Stimulated activated CD8-positive, alpha-beta memory T cell treated with anti-CD3 and anti-CD28 coated beads, Interleukin-2, amount 100 ng/mL, for 48 hours (primary cell): ENCODE measurements around the gene SIRPA.
A peak's percentile ranks its signal among the peaks of the same experiment; 100 is the strongest.

Experiments
- DNase-seq, 2 donors: peaks; one replicate each; pipeline ENCODE4 v3.0.0-alpha.2; 2020; ENCODE audit warnings: low read depth in 2 of 2

SIRPA gene

GRCh38 chr20:1949347-1950100, 54.3 kb downstream of the SIRPA start:
- no peak for DNase-seq

- no peak for DNase-seq
Observed at GRCh38 chr20:1950836-1951235, 55.6 kb downstream of the SIRPA start.

GRCh38 chr20:1951436-1952115, 56.4 kb downstream of the SIRPA start:
- DNase-seq, result no peak

GRCh38 chr20:1952737-1953530, 57.7 kb downstream of the SIRPA start:
- no peak for DNase-seq

GRCh38 chr20:1953621-1954020, 58.4 kb downstream of the SIRPA start:
- DNase-seq, result no peak

GRCh38 chr20:1955217-1955616, 60.0 kb downstream of the SIRPA start:
- DNase-seq, result no peak

GRCh38 chr20:1958426-1958825, 63.2 kb downstream of the SIRPA start:
- DNase-seq, result no peak

- DNase-seq, result no peak
Observed at GRCh38 chr20:1959156-1959555, 63.9 kb downstream of the SIRPA start.

GRCh38 chr20:1961374-1961773, 66.2 kb downstream of the SIRPA start:
- DNase-seq, result no peak

GRCh38 chr20:1964061-1964460, 68.9 kb downstream of the SIRPA start:
- no peak for DNase-seq

GRCh38 chr20:1964659-1965405, 69.6 kb downstream of the SIRPA start:
- DNase-seq, result no peak

GRCh38 chr20:1965520-1966351, 70.5 kb downstream of the SIRPA start:
- DNase-seq, result peak; percentile 78 to 82

GRCh38 chr20:1968964-1969363, 73.8 kb downstream of the SIRPA start:
- no peak for DNase-seq

GRCh38 chr20:1971893-1972586, 76.8 kb downstream of the SIRPA start:
- no peak for DNase-seq

- no peak for DNase-seq
Observed at GRCh38 chr20:1973601-1974440, 78.6 kb downstream of the SIRPA start.

- no peak for DNase-seq
Observed at GRCh38 chr20:1975291-1975690, 80.1 kb downstream of the SIRPA start.

- DNase-seq, result no peak
Observed at GRCh38 chr20:1979106-1979778, 84.0 kb downstream of the SIRPA start.

- no peak for DNase-seq
Observed at GRCh38 chr20:1982686-1983085, 87.5 kb downstream of the SIRPA start.

- no peak for DNase-seq
Observed at GRCh38 chr20:1983301-1983700, 88.1 kb downstream of the SIRPA start.
